ENCODE measurements around the gene DHX58.

- no peak for TF ChIP-seq CTCF (IDR thresholded peaks at IDR 0.05)
- TF ChIP-seq ZFX (IDR thresholded peaks at IDR 0.05; ENCODE audit: borderline replicate concordance): no peak
Measured at GRCh38 chr17:42131232-42131631, 18.7 kb upstream of the DHX58 start.

Data from 22Rv1 (cell line).